SK-N-SH (cell line): ENCODE data around the gene BTF3.

Experiments
- CHD2 ChIP-seq: fragments of 150-350 bp; IDR thresholded peaks from 2 replicates; pipeline ENCODE4 v1.6.1; 2018; ENCODE audit warnings: low read length; ENCODE audit not compliant: partially characterized antibody
- GABPA ChIP-seq: IDR thresholded peaks from 2 replicates; pipeline ENCODE4 v1.4.0; 2012; ENCODE audit warnings: low read depth, mild to moderate bottlenecking

DNA sequence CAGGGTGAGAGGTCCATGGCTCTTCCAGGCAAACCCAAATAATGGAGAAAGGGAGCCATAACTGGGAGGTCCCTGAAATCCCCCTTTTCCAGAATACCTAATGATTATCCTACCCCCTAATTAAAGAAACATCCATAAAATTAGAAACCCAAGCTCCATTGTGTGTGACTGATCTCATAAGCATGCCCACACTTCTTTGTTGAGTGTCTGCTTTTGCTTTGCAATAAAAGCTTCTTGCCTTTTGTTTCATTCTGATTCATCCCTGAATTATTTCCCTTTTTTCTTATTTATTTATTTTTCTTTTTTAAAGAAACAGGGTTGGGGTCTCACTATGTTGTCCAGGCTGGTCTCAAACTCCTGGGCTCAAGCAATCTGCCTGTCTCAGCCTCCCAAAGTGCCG lies 33.1 kb downstream of the BTF3 start:
- no peak for TF ChIP-seq GABPA
- no peak for TF ChIP-seq CHD2
